Measurements from ENCODE around the gene ATOSA. TPM values are rescaled to one million over a fixed set of nuclear protein-coding genes. Genes with fewer than 3 reads are reported as not detected.

ATOSA gene
- total RNA-seq, 1 experiment from 2014 or later: 4.7 TPM

DNA sequence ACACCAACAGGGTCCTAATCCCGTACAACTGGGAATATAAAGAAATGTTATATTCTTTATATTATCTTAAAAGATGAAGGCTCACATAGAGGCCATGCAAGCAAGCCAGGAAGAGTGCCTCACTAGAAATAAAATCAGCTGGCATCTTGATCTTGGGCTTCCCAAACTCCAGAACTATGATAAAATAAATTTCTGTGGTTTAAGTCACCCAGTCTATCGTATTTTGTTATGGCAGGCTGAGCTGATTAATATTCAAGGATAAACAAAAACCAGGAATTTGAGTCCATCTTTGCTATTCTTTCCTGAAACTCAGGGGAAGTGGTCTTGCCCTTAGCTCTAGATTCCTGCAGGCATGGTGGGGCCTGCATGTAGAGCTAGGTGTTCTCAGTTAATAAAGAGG lies 42.7 kb downstream of the ATOSA start (continued):
- TF ChIP-seq, protein P1, sequence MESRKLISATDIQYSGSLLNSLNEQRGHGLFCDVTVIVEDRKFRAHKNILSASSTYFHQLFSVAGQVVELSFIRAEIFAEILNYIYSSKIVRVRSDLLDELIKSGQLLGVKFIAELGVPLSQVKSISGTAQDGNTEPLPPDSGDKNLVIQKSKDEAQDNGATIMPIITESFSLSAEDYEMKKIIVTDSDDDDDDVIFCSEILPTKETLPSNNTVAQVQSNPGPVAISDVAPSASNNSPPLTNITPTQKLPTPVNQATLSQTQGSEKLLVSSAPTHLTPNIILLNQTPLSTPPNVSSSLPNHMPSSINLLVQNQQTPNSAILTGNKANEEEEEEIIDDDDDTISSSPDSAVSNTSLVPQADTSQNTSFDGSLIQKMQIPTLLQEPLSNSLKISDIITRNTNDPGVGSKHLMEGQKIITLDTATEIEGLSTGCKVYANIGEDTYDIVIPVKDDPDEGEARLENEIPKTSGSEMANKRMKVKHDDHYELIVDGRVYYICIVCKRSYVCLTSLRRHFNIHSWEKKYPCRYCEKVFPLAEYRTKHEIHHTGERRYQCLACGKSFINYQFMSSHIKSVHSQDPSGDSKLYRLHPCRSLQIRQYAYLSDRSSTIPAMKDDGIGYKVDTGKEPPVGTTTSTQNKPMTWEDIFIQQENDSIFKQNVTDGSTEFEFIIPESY (IDR thresholded peaks at IDR 0.05; ENCODE audit: extremely low read depth, insufficient replicate concordance, low read length): no peak
- TF ChIP-seq, protein P2, sequence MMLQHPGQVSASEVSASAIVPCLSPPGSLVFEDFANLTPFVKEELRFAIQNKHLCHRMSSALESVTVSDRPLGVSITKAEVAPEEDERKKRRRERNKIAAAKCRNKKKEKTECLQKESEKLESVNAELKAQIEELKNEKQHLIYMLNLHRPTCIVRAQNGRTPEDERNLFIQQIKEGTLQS (IDR thresholded peaks at IDR 0.05): no peak
- TF ChIP-seq SRF (IDR thresholded peaks at IDR 0.05; ENCODE audit: low read depth) (no peak), ELF1 (IDR thresholded peaks at IDR 0.05; ENCODE audit: borderline replicate concordance, low read depth) (no peak), CBX3 (IDR thresholded peaks at IDR 0.05; ENCODE audit: low read depth) (no peak), SP1 (IDR thresholded peaks at IDR 0.05; ENCODE audit: low read depth) (no peak), POLR2AphosphoS5 (IDR thresholded peaks at IDR 0.05; ENCODE audit: low read depth, low read length) (no peak)

DNA sequence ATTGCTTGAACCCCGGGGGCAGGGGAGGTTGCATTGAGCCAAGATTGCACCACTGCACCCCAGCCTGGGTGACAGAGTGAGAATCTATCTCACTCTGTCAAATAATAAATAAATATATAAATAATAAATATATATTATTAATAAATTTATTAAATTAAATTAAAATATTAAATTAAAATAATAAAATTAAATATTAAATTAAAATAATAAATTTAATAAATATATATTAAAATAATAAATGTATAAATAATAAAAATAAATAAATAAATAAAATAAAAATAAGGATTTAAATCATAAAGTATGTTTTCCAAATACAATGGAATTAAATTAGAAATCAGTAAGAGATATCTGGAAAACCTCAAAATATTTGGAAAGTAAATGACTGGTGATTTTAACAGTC lies 43.3 kb downstream of the ATOSA start:
- Histone ChIP-seq H3K4me1 (ENCODE audit: control insufficient read depth in 1 of 2, insufficient read depth in 2 of 2, low read length in 2 of 2) (no peaks in the 10 kb centered on the region), H4K20me1 (ENCODE audit: insufficient read depth) (no peaks in the 10 kb centered on the region), H3K79me2 (ENCODE audit: insufficient read depth, low read length) (no peaks in the 10 kb centered on the region), H3K4me2 (ENCODE audit: low read length) (no peak overlapping the region), H3K27ac (ENCODE audit: low read depth, low read length) (no peak overlapping the region), H3K4me3 (replicated peaks in 1 of 2; ENCODE audit: low read depth in 1 of 2, low read length in 2 of 2) (no peak overlapping the region), H2AFZ (ENCODE audit: low read depth, low read length, poor library complexity, severe bottlenecking) (no peak overlapping the region), H3K9me3 (ENCODE audit: control insufficient read depth in 1 of 2, insufficient read depth in 1 of 2, low read depth in 1 of 2, low read length in 2 of 2) (no peaks in the 10 kb centered on the region), H3K9ac (ENCODE audit: low read length) (no peak overlapping the region), H3K36me3 (ENCODE audit: control insufficient read depth in 1 of 2, insufficient read depth in 2 of 2, low read length in 2 of 2) (no peaks in the 10 kb centered on the region), H3K27me3 (ENCODE audit: insufficient read depth, low read length) (no peaks in the 10 kb centered on the region), H3K9me2 (ENCODE audit: insufficient read depth) (no peaks in the 10 kb centered on the region)
- ChIA-PET RAD21 (ENCODE audit: low non-redundant PET in 1 of 2, low total read pairs in 2 of 2, uncharacterized antibody in 2 of 2, unreplicated experiment in 2 of 2) (no interaction called here), POLR2A (no interaction called here), CTCF (no interaction called here)
- intact Hi-C loops (cut with micrococcal nuclease): no loop called here
- ATAC-seq (no peak), DNase-seq (ENCODE audit: low read depth, low spot score) (no peak)
- TF ChIP-seq POLR2AphosphoS5 (IDR thresholded peaks at IDR 0.05; ENCODE audit: low read depth, low read length) (no peak), POLR2A (IDR thresholded peaks at IDR 0.05; ENCODE audit: borderline replicate concordance, extremely low read depth, insufficient read depth, insufficient read length) (no peak), EZH2 (IDR thresholded peaks at IDR 0.05) (no peak)
- BruUV-seq (replicated peaks): no TSS peak

Other genes with a start within 250 kb of the ATOSA start
- 17.6 TPM for gene MYO5A, start 150.5 kb downstream of the ATOSA start, total RNA-seq (2021; ENCODE audit: unreplicated experiment)
- gene ARPP19, start 110.4 kb downstream of the ATOSA start, total RNA-seq (2021; ENCODE audit: unreplicated experiment): 163 TPM
- 1.3 TPM for gene ONECUT1, start 110.9 kb upstream of the ATOSA start, total RNA-seq (2021; ENCODE audit: unreplicated experiment)